ENCODE data around the gene USP40. TPM values are rescaled to one million over a fixed set of nuclear protein-coding genes. Genes with fewer than 3 reads are reported as not detected.

The USP40 gene
- total RNA-seq, 3 donors from 2014 or later (not counting 1 experiment from before 2014, with no cell fraction given), result 17.4 to 20.6 (median 19.4) TPM

- Mint-ChIP-seq H3K27me3 (ENCODE audit: low read depth in 2 of 2) (no peaks in the 10 kb centered on the region), H3K27ac (no peak overlapping the region), H3K36me3 (peaks cover 32% of the 10 kb centered on the region)
These were observed 62.5 kb downstream of the USP40 start for GRCh38 chr2:233503947-233504637.

GRCh38 chr2:233503481-233503880 is 63.1 kb downstream of the USP40 start:
- no CpG with 5 or more reads among the region's 1 CpG for WGBS (ENCODE audit: insufficient coverage)
- intact Hi-C loops (cut with micrococcal nuclease), result no loop called here
- Mint-ChIP-seq H3K27ac (no peak overlapping the region), H3K36me3 (peaks cover 32% of the 10 kb centered on the region), H3K4me1 (peaks cover 5% of the 10 kb centered on the region in 2 donors), H3K4me3 (no peak overlapping the region), H3K27me3 (ENCODE audit: low read depth in 2 of 2) (no peaks in the 10 kb centered on the region), H3K9me3 (peaks cover 6 to 15% of the 10 kb centered on the region in 2 donors)
- TF ChIP-seq, protein P1, sequence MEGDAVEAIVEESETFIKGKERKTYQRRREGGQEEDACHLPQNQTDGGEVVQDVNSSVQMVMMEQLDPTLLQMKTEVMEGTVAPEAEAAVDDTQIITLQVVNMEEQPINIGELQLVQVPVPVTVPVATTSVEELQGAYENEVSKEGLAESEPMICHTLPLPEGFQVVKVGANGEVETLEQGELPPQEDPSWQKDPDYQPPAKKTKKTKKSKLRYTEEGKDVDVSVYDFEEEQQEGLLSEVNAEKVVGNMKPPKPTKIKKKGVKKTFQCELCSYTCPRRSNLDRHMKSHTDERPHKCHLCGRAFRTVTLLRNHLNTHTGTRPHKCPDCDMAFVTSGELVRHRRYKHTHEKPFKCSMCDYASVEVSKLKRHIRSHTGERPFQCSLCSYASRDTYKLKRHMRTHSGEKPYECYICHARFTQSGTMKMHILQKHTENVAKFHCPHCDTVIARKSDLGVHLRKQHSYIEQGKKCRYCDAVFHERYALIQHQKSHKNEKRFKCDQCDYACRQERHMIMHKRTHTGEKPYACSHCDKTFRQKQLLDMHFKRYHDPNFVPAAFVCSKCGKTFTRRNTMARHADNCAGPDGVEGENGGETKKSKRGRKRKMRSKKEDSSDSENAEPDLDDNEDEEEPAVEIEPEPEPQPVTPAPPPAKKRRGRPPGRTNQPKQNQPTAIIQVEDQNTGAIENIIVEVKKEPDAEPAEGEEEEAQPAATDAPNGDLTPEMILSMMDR (IDR thresholded peaks at IDR 0.05), result no peak
- no peak overlapping the region for H3K27ac ChIP-seq (ENCODE audit: low read length)
- peaks cover 4% of the 10 kb centered on the region for H3K36me3 ChIP-seq (ENCODE audit: control insufficient read depth, insufficient read depth, low read length)
- H3K27me3 ChIP-seq (ENCODE audit: control insufficient read depth, insufficient read depth, low read length), result no peaks in the 10 kb centered on the region
- H3K4me1 ChIP-seq (ENCODE audit: control insufficient read depth, insufficient read depth, low read length), result no peaks in the 10 kb centered on the region
- no peak for DNase-seq
- peaks cover 5% of the 10 kb centered on the region for H3K9me3 ChIP-seq (ENCODE audit: control insufficient read depth, insufficient read depth, low read length)
- no peak overlapping the region for H3K4me3 ChIP-seq (ENCODE audit: low read length)
- no peak for ATAC-seq

More at GRCh38 chr2:233503947-233504637, 62.5 kb downstream of the USP40 start:
- H3K27me3 ChIP-seq (ENCODE audit: control insufficient read depth, insufficient read depth, low read length), result no peaks in the 10 kb centered on the region
- peaks cover 5% of the 10 kb centered on the region for H3K9me3 ChIP-seq (ENCODE audit: control insufficient read depth, insufficient read depth, low read length)
- no peak overlapping the region for H3K27ac ChIP-seq (ENCODE audit: low read length)
- no peaks in the 10 kb centered on the region for H3K4me1 ChIP-seq (ENCODE audit: control insufficient read depth, insufficient read depth, low read length)
- peaks cover 6 to 15% of the 10 kb centered on the region in 2 donors for H3K9me3 Mint-ChIP-seq
- intact Hi-C loops (cut with micrococcal nuclease), result no loop called here
- TF ChIP-seq, protein P1 (IDR thresholded peaks at IDR 0.05), result no peak
- no peak overlapping the region for H3K4me3 Mint-ChIP-seq
- no peak for DNase-seq
- ATAC-seq, result no peak
- no peak overlapping the region for H3K4me3 ChIP-seq (ENCODE audit: low read length)
- peaks cover 5% of the 10 kb centered on the region in 2 donors for H3K4me1 Mint-ChIP-seq
- no CpG with 5 or more reads among the region's 1 CpG for WGBS (ENCODE audit: insufficient coverage)
- peaks cover 4% of the 10 kb centered on the region for H3K36me3 ChIP-seq (ENCODE audit: control insufficient read depth, insufficient read depth, low read length)

GRCh38 chr2:233501198-233502076 is 65.1 kb downstream of the USP40 start:
- Histone ChIP-seq H3K36me3 (ENCODE audit: control insufficient read depth, insufficient read depth, low read length) (peaks cover 5% of the 10 kb centered on the region), H3K27me3 (ENCODE audit: control insufficient read depth, insufficient read depth, low read length) (no peaks in the 10 kb centered on the region), H3K9me3 (ENCODE audit: control insufficient read depth, insufficient read depth, low read length) (peaks cover 5% of the 10 kb centered on the region), H3K27ac (ENCODE audit: low read length) (no peak overlapping the region), H3K4me1 (ENCODE audit: control insufficient read depth, insufficient read depth, low read length) (no peaks in the 10 kb centered on the region), H3K4me3 (ENCODE audit: low read length) (no peak overlapping the region)
- H3K4me1 Mint-ChIP-seq, result peaks cover 5% of the 10 kb centered on the region in 2 donors
- intact Hi-C loops (cut with micrococcal nuclease), result no loop called here
- 90% methylated on average over 3 of the region's 3 CpGs for WGBS (ENCODE audit: insufficient coverage)
- peaks cover 32% of the 10 kb centered on the region for H3K36me3 Mint-ChIP-seq
- no peak overlapping the region for H3K27ac Mint-ChIP-seq
- H3K27me3 Mint-ChIP-seq (ENCODE audit: low read depth in 2 of 2), result no peaks in the 10 kb centered on the region
- peaks cover 6 to 15% of the 10 kb centered on the region in 2 donors for H3K9me3 Mint-ChIP-seq
- no peak overlapping the region for H3K4me3 Mint-ChIP-seq
- DNase-seq, result no peak
- TF ChIP-seq, protein P1 (IDR thresholded peaks at IDR 0.05), result no peak
- ATAC-seq, result no peak

Data from natural killer cell (primary cell).